PC-9 (cell line): ENCODE data around the gene REXO4. TPM values are rescaled to one million over a fixed set of nuclear protein-coding genes. Genes with fewer than 3 reads are reported as not detected.

Source experiments
- BruUV-seq: library from RNA; stranded (reverse); fragments of 400-500 nt; replicated peaks from 2 replicates; lab custom pipeline; 2021; lab: Mats Ljungman, UMichigan
- CTCF ChIA-PET: fragments of 300-600 bp; sonication (Branson Sonifier 250); formaldehyde crosslinking; loops from one replicate; lab custom pipeline; 2022; ENCODE audit warnings: antibody characterized with exemption; lab: Charles Lee
- POLR2A ChIA-PET: fragments of 300-600 bp; sonication (Branson Sonifier 250); formaldehyde crosslinking; loops from one replicate; lab custom pipeline; 2022; ENCODE audit warnings: antibody characterized with exemption; ENCODE audit not compliant: unreplicated experiment; lab: Charles Lee
- DNase-seq, 2 experiments: peaks; one replicate each; pipeline versions ENCODE4 v3.0.0 to v3.0.0-alpha.2; 2015 to 2022; ENCODE audit warnings: mixed read lengths in 1 of 2
- H2AFZ ChIP-seq: fragments of 200-600 bp; sonication (generic); 2 replicates; pipeline ENCODE4 v1.8.1; 2017; ENCODE audit warnings: antibody characterized with exemption
- H3F3A ChIP-seq: fragments of 200-600 bp; sonication (generic); 2 replicates; pipeline ENCODE4 v1.8.1; 2017; ENCODE audit warnings: antibody characterized with exemption, mild to moderate bottlenecking, low read depth; ENCODE audit not compliant: insufficient read depth
- H3K27ac ChIP-seq: fragments of 200-600 bp; sonication (generic); 2 replicates; pipeline ENCODE4 v1.6.1; 2016; ENCODE audit warnings: mixed run types
- H3K27me3 ChIP-seq: fragments of 200-600 bp; sonication (generic); 2 replicates; pipeline ENCODE4 v1.6.1; 2016; ENCODE audit warnings: low read depth, mixed run types; ENCODE audit not compliant: insufficient read depth
- H3K36me3 ChIP-seq: fragments of 200-600 bp; sonication (generic); 2 replicates; pipeline ENCODE4 v1.6.1; 2016; ENCODE audit warnings: low read depth, mixed run types
- H3K4me1 ChIP-seq: fragments of 200-600 bp; sonication (generic); replicated peaks from 2 replicates; pipeline ENCODE4 v1.6.1; 2016; ENCODE audit warnings: mixed run types; ENCODE audit not compliant: insufficient read depth
- H3K4me2 ChIP-seq: fragments of 200-600 bp; sonication (generic); 2 replicates; pipeline ENCODE4 v1.6.1; 2017; ENCODE audit warnings: mixed run types
- H3K4me3 ChIP-seq: fragments of 200-600 bp; sonication (generic); 2 replicates; pipeline ENCODE4 v1.6.1; 2016; ENCODE audit warnings: mixed run types
- H3K79me2 ChIP-seq: fragments of 200-600 bp; sonication (generic); 2 replicates; pipeline ENCODE4 v1.6.1; 2017; ENCODE audit warnings: low read depth, mixed run types
- H3K9me2 ChIP-seq: fragments of 200-600 bp; sonication (generic); 2 replicates; pipeline ENCODE4 v1.8.1; 2017; ENCODE audit warnings: mild to moderate bottlenecking; ENCODE audit not compliant: insufficient read depth
- H3K9me3 ChIP-seq: fragments of 200-600 bp; sonication (generic); 2 replicates; pipeline ENCODE4 v1.8.1; 2016; ENCODE audit warnings: low read depth; ENCODE audit not compliant: insufficient read depth
- H4K20me1 ChIP-seq: fragments of 200-600 bp; sonication (generic); 2 replicates; pipeline ENCODE4 v1.8.1; 2017; ENCODE audit not compliant: insufficient read depth
- EZH2 ChIP-seq: fragments of 200-600 bp; sonication (generic); IDR thresholded peaks from 2 replicates; pipeline ENCODE4 v1.8.0; 2017; ENCODE audit warnings: antibody characterized with exemption, low read depth
- intact Hi-C: fragments of 100-400 bp; cut with micrococcal nuclease; formaldehyde crosslinking; loops from one replicate; pipeline ENCODE4 v1.10.0; 2022; ENCODE audit not compliant: unreplicated experiment
- total RNA-seq: library from RNA; stranded (reverse); gene quantifications from 2 replicates; pipeline ENCODE4 v1.2.3, GENCODE V29; 2021
- TF ChIP-seq, protein P1 (sequence below): fragments of 200-600 bp; sonication (generic); conservative IDR thresholded peaks from 2 replicates; pipeline ENCODE4 v1.6.1; 2017; ENCODE audit warnings: mixed run types, antibody characterized with exemption, mild to moderate bottlenecking, moderate library complexity

REXO4 gene
- total RNA-seq, 1 experiment from 2014 or later = 32.6 TPM

DNA sequence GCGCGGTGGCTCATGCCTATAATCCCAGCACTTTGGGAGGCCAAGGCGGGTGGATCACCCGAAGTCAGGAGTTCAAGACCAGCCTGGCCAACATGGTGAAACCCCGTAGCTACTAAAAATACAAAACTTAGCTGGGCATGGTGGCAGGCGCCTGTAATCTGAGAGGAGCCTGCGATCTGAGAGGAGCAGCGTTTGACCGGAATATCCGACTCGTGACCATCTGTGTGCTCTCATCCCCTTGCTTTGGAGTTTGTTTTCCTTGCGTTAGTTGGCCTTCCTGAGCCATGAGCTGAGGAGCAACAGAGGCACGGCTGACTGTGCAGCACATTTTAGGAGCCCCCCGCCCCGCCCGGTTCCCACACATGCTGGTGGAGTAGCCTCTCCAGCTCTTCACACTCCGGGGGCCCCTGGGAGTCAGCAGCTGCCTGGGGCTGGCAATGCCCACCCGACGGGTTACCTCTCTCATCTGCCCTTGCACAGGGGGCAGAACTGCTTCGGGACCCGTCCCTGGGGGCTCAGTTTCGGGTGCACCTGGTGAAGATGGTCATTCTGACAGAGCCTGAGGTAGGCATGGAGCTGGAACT lies 7.3 kb upstream of the REXO4 start:
- no peak for DNase-seq
- ChIA-PET CTCF (no interaction called here), POLR2A (no interaction called here)
- Histone ChIP-seq H4K20me1 (no peaks in the 10 kb centered on the region), H3K4me1 (no peaks in the 10 kb centered on the region), H3K9me3 (no peaks in the 10 kb centered on the region), H3K79me2 (no peaks in the 10 kb centered on the region), H3K27me3 (peaks cover 19% of the 10 kb centered on the region), H3K9me2 (no peaks in the 10 kb centered on the region), H3K4me2 (no peak overlapping the region), H3K27ac (no peak overlapping the region), H2AFZ (no peak overlapping the region), H3K36me3 (no peaks in the 10 kb centered on the region), H3F3A (peaks cover 4% of the 10 kb centered on the region; the same call in 1 of the 2 replicates), H3K4me3 (no peak overlapping the region)
- no peak for TF ChIP-seq EZH2
- TF ChIP-seq, protein P1, sequence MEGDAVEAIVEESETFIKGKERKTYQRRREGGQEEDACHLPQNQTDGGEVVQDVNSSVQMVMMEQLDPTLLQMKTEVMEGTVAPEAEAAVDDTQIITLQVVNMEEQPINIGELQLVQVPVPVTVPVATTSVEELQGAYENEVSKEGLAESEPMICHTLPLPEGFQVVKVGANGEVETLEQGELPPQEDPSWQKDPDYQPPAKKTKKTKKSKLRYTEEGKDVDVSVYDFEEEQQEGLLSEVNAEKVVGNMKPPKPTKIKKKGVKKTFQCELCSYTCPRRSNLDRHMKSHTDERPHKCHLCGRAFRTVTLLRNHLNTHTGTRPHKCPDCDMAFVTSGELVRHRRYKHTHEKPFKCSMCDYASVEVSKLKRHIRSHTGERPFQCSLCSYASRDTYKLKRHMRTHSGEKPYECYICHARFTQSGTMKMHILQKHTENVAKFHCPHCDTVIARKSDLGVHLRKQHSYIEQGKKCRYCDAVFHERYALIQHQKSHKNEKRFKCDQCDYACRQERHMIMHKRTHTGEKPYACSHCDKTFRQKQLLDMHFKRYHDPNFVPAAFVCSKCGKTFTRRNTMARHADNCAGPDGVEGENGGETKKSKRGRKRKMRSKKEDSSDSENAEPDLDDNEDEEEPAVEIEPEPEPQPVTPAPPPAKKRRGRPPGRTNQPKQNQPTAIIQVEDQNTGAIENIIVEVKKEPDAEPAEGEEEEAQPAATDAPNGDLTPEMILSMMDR = no peak
- intact Hi-C loops = no loop called here
- BruUV-seq = no TSS peak

DNA sequence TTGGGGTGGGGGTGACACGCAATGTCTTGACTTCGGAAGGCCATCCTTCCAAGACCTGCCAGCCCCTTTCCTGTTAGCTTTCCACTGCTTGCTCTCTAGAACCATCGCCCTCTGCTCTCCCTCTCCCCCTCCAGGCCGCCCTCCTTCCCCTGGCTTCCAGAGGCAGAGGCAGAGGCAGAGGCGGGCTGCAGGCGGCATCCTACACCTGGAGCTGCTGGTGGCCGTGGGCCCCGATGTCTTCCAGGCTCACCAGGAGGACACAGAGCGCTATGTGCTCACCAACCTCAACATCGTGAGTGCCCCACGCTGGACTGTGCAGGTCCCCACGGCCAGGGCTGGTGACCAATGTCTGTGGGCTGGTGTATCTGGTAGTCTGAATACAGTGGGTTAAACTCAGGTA lies 6.4 kb upstream of the REXO4 start:
- no peaks in the 10 kb centered on the region for H3K79me2 ChIP-seq
- TF ChIP-seq, protein P1 = no peak
- no peak for TF ChIP-seq EZH2
- no peak overlapping the region for H3K27ac ChIP-seq
- ChIA-PET CTCF (no interaction called here), POLR2A (no interaction called here)
- H3K27me3 ChIP-seq = peaks cover 19% of the 10 kb centered on the region
- peaks cover 9% of the 10 kb centered on the region; the same call in 1 of the 2 replicates for H3F3A ChIP-seq
- H2AFZ ChIP-seq = no peak overlapping the region
- intact Hi-C loops = no loop called here
- no TSS peak for BruUV-seq
- H4K20me1 ChIP-seq = no peaks in the 10 kb centered on the region
- H3K9me2 ChIP-seq = no peaks in the 10 kb centered on the region
- H3K4me1 ChIP-seq = no peaks in the 10 kb centered on the region
- H3K36me3 ChIP-seq = no peaks in the 10 kb centered on the region
- H3K9me3 ChIP-seq = no peaks in the 10 kb centered on the region
- no peak overlapping the region for H3K4me2 ChIP-seq
- DNase-seq = no peak
- H3K4me3 ChIP-seq = no peak overlapping the region

DNA sequence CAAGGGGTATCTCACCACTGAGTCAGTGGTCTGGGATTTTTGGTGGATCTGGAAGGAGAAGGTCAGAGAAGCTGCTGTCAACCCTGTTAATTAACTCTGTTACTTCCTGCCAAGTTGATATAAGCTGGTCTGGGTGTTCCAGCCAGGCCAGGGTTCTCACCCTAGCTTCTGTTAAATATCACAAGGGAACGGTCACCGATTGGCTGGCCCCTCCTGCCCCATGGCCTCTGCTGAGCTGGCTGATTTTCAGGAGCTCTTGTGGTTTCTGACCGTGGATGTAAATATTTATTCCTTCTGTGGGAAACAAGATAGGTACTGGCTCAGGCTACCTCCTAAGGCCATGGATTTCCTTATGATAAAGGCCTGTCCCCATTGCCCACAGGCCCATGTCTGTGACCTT lies 5.4 kb upstream of the REXO4 start:
- no TSS peak for BruUV-seq
- Histone ChIP-seq H3K27me3 (peaks cover 19% of the 10 kb centered on the region), H3K4me3 (no peak overlapping the region), H4K20me1 (no peaks in the 10 kb centered on the region), H3K9me3 (no peaks in the 10 kb centered on the region), H2AFZ (no peak overlapping the region), H3K27ac (no peak overlapping the region), H3F3A (peaks cover 18% of the 10 kb centered on the region), H3K9me2 (no peaks in the 10 kb centered on the region), H3K4me1 (no peaks in the 10 kb centered on the region), H3K36me3 (no peaks in the 10 kb centered on the region), H3K79me2 (no peaks in the 10 kb centered on the region), H3K4me2 (no peak overlapping the region)
- TF ChIP-seq, protein P1 = no peak
- TF ChIP-seq EZH2 = no peak
- CTCF ChIA-PET = no interaction called here
- POLR2A ChIA-PET = no interaction called here
- intact Hi-C loops = no loop called here
- no peak for DNase-seq
